ENCODE results near the gene ERFE.
"Not testable (repeated sequence)": the region's sequence is repeated elsewhere in the genome, so short reads cannot be mapped to it uniquely, and the experiment has no call there.

Gene ERFE, protein sequence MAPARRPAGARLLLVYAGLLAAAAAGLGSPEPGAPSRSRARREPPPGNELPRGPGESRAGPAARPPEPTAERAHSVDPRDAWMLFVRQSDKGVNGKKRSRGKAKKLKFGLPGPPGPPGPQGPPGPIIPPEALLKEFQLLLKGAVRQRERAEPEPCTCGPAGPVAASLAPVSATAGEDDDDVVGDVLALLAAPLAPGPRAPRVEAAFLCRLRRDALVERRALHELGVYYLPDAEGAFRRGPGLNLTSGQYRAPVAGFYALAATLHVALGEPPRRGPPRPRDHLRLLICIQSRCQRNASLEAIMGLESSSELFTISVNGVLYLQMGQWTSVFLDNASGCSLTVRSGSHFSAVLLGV

DNA sequence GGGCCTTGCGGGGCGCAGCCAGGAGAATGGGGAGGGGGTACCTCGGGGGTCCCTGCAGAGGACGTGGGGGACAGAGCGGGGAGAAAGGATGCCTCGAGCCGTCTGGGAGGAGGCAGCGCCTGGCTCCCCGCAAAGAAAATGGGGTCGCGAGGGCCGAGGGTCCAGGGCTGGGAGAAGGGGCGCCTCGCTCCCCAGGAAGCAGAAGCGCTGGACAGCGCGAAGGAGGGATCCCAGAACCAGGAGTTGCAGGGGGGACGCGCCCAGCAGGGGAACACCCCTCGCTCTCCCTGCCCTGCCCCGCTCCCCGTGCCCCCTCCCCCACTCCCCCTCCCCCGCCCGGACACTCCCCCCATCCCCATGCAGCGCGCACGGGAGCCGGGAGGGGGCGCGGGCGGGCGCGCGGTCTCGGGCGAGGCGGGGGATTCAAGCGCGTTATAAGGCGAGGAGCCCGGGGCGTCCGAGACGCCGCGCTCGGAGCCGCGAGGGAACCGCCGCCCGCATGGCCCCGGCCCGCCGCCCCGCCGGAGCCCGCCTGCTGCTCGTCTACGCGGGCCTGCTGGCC, at the start of gene ERFE:
TSS of gene ERFE (plus strand) at position 462 of the 562 bp plus-strand sequence. CDS start at position 500, 38 bp downstream.
- no peak for DNase-seq (ENCODE audit: low read depth)

DNA sequence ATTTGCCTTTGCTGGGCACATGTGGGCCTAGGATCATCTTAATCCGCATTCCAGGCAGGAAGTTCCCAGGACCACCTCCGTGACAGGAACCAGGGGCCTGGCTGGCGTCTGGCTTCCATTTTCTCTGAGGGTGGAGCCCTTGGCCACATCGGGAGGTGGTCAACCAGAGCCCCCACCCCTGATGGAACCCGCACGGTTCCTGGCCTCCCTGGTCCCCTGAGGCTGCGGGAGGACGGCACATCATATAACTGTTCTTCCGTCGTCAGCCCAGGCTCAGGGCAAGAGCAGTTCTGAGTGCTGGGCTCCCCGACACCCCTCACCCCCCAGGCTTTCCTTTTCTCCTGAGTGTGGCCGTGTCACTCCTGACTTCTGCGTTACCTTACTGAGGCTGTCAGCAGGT, 45.2 kb upstream of the ERFE start:
- no peak for DNase-seq (ENCODE audit: low read depth)

DNA sequence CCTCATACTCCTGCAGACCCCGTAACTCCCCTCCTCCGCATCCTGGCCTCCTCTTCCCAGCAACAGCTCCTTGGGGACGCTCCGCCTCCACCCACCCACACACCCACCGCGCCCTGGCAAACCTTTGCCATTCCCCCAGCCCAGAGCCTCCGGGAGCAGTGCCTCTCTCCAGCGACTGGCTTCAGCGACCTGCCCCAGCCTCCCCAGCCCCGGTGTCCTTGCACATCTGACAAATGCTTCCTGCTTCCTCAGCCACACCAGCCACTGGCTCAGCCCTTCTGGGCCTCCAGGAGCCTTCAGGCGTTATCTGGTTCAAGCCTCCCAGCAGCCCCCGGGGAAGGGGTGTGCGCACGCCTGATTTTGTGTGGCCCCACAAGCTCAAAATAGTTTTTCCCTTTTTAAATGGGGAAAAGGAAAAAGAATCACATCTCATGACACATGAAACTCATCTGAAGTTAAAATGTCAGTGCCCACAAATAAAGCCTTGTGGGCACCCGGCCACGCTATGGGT, 44.4 kb upstream of the ERFE start:
- DNase-seq (ENCODE audit: low read depth): no peak

DNA sequence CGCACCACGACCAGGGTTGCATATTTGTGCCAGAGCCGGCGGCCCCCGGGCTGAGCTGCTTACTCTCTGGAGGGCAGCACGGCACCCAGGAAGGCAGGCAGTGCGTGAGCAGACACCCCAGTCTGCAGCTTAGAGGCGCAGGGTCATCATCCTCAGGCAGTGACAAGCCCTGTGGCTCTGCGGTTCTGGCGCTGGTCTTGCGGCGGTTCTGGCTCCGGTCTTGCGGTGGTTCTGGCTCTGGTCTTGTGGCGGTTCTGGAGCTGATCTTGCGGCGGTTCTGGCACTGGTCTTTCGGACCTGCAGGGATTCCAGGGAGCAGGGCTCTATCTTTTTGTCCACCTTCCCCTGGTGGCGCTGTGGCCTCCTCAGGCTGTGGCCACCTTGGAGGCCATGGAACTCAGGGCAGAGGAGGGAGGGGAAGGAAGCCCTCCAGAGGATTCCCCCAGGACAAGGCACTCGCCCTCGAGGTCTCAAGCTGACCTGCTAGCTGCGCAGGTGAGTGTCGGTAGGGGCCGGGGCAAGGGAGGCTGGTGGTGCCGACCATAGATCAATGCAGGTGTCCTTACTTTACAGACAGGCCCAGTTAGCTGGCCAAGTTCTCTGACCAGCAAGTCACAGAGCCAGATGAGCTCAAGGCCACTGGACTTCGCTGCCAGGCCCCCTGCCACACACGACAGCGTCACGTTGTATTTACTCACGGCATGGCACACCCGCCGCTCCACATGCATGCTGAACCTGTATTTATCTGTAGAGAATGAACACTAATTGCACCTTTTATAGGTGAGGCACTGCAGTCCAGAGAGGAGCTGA, 43.7 kb upstream of the ERFE start:
- DNase-seq (ENCODE audit: low read depth): no peak

DNA sequence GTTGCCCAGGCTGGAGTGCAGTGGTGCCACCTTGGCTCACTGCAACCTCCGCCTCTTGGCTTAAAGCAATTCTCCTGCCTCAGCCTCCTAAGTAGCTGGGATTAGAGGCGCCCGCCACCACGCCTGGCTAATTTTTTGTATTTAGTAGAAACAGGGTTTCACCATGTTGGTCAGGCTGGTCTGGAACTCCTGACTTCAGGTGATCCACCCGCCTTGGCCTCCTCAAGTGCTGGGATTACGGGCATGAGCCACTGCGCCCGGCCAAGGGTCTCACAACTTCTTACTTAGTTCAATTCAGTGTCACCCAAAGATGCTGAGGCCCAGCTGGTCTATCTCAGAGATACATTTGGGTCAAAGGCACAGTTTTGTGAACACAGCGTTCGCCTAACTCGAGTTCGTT, 43.1 kb upstream of the ERFE start:
- DNase-seq (ENCODE audit: low read depth): not testable (repeated sequence)

DNA sequence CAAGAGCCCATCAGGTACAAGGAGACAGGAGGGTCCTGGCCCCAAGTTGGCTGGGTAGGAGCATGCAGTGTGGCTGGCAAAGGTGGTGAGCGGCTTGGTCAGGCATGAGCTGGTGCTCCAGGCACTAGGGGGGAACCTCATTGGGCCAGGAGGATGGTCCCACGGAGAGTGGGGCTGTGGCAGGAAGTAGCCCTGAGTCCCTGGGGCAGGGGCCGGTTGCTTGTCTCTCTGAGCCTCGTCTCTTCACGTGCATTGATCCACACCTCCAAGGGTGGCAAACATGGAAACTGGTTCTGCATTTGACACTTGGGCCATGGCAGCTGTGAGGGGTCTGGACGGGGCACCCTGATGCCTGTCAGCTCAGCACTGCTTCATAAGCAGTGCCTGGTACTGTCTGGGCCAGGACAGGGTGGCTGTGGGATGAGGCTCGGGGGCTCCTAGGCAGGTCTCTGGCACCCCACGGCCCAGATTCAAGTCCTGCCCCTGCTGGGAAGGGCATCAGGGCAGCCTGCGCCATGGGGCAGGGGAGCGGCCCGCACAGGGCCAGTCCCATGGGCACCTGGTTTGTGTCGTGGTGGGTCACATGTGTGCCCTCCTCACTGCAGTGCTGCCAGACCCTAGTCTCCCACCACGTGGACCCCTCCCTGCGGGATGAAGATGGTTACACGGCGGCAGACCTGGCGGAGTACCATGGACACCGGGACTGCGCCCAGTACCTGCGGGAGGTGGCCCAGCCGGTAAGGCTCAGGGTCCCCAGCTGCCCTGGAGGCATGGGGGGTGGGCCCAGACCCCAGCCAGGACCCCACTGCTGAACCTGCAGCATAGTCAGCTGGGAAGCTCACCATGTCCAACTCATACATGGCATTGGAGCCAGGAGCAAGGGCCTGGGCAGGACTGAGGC, 42.2 kb upstream of the ERFE start:
- DNase-seq (ENCODE audit: low read depth): no peak

DNA sequence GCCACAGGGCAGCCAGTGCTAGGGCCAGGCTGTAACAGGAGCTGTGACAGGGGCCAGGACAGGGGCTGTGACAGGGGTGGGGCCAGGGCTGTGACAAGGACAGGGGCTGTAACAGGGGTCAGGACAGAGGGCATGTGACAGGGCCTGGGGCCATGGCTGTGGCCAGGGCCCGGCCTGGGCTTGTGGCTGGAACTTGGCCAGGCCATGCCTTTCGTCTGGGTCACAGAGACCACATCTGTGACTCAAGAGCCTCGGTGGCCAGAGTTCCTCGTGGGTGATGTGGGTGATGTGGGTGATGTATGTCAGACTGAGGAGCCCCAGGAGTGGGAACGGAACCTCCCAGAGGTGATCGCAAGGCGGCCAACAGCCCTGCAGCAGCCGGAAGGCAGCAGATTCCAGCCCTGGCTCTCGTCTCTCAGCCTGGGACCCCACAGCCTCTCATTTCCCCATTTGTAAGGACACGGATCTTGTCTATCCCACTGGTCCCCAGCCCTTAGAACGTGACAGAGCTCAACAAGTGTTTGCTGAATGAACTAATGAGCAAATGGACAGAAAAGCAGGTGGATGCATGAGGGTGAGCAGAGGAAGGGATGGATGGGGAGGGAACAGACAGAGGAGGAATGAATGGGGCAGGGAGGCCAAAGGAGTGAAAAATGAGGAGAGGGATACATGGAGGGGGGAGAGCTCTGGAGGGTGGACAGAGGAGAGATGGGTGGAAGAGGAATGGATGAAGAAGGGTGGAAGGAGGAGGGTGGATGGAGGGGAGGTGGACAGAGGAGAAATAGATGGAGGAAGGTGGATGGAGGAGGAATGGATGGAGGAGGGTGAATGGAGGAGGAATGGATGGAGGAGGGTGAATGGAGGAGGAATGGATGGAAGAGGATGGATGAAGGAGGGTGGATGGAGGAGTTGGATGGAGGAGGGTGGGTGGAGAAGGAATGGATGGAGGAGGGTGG, 41.3 kb upstream of the ERFE start:
- no peak for DNase-seq (ENCODE audit: low read depth)

DNA sequence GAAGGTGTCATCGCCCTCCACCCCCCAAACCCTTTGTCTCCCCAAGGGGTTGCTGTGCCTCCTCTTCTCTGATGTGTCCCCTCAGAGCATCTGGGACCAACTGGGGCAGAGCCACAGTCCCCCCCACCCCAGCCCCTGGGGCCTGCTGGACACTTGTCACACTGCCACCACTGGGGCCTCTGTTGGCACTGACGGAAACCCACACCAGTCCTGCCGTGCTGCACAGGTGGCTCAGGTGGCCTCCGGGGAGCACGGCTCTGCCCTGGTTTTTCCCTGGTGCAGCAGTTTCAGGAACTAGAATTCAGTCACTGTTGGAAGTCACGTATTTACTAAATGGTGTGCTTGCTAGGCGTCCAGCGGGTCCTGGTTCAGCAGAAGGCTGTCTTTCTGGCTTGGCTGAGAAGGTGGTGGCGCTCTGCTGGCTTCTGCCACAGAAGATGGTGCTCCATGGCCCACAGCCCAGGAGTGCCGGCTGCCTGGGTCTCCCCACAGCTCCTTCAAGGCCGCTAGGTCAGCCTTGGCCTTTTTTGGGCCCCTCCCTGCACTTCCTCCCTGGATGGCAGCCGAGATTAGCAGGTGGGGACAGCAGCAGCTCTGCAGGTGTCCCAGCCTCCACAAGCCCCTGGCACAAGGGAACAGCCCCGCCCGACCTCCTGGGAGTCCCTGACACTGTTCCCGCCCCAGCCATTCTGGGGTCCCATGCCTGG, 38.9 kb upstream of the ERFE start:
- no peak for DNase-seq (ENCODE audit: low read depth)

DNA sequence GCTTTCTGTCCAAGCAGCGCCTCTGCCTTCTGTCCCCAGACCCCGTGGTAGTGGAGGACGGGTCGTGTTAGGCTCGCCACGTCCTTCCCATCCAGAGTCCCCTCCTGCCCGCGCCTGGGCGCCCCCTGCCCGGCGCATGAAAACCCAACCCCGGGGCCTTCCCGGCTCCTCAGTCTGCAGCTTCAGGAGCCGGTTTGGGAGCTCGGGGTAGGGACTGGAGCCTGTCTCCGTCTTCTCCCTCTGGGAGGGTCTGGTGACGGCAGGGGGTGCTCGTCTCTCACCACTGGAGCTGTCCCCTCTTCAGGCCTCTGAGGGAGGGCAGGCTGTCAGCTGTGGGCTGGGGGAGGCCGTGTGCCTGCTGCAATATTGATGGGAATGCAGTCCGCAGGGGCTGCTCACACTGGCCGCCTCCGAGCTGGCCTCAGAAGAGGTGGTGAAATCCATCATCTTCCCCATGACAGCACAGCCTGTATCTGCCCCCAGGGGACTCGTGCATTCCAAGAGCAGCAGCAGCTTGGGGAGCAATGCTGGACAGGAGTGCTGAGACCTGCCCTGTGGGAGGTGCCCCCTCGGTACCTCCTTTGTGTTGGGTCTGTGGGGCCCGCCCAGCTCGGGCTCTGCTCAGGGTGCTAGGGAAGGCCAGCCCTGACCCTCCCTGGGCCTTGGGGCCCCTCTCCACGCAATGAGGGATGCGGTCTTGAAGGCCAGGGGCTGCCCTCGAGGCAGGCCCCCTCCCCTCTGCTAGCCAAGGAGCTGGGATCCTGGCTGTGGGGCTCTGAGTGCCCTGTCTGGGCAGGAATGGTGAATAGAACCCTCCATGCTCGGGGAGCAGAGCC, 38.1 kb upstream of the ERFE start:
- no peak for DNase-seq (ENCODE audit: low read depth)

DNA sequence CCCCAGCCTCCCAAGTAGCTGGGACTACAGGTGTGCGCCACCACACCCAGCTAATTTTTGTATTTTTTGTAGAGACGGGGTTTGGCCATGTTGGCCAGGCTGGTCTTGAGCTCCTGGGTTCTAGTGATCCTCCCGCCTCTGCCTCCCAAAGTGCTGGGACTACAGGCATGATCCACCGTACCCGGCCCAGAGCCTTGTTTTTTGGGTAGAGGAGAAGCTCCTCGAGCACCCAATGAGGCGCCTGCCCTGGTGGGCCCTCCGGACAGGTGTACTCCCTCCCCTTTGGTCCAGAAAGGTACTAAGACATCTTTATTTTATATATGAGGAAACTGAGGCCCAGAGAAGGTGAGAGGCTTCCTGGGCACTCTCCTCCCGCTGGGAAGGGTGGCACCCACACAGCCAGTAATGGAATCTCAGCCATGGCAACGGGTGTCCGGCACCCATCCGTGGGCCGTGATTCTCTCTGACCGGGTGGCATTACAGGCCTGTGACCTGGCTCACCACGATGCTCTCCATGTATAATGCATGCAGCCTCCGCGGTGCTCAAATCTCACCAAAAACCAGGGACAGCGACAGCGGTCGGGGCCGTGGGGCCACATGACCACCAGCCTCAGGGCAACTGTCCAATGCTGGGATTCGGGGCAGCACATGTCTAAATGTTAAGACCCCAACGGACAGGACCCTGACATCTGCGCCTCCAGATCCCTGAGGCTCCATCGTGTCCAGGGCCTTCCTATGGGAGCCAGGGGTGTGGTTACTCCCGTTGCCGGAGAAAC, 37.1 kb upstream of the ERFE start:
- no peak for DNase-seq (ENCODE audit: low read depth)

DNA sequence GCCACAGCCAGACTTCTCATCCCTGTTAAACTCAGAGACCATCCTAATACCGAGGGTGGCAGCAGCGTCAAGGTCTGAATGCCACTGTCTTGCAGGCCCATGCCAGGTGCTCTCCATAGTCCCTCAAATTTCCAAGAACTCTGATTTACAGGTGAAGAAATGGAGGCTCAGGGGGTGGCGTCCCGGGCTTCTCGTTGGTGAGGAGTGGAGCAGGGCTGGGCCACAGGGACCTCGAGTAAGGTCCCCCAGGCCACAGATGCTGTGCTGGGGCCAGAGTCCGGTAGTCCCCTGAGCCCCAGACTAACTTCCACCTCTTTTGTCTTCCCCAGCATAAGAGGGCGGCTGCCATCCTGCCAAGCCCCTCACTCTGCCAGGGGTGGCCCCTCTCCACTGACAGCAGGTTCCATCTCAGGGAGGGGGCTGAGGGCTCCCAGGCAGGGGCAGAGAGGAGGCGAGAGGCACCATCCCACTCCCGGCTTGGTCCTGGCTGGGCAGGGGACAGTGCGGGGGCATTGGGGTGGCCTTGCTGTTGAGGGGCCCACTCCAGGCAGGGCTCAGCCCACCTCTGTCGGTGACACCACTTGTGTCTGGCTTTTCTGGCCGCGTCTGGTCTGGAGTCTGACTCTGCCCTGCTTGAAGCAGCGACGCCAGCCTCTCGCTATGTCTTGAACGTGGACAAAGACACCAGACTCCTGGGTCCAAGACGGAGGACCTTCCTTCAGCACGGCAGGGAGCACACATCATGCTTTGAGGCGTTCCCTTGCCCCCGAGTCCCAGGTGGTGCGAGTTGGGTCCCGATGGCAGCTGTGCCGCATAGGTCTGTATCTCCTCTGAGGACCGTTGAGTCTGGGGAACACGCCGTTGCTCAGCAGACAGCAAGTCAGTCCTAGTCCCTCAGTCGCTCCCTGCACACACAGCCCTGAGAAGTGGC, 36.2 kb upstream of the ERFE start:
- no peak for DNase-seq (ENCODE audit: low read depth)

DNA sequence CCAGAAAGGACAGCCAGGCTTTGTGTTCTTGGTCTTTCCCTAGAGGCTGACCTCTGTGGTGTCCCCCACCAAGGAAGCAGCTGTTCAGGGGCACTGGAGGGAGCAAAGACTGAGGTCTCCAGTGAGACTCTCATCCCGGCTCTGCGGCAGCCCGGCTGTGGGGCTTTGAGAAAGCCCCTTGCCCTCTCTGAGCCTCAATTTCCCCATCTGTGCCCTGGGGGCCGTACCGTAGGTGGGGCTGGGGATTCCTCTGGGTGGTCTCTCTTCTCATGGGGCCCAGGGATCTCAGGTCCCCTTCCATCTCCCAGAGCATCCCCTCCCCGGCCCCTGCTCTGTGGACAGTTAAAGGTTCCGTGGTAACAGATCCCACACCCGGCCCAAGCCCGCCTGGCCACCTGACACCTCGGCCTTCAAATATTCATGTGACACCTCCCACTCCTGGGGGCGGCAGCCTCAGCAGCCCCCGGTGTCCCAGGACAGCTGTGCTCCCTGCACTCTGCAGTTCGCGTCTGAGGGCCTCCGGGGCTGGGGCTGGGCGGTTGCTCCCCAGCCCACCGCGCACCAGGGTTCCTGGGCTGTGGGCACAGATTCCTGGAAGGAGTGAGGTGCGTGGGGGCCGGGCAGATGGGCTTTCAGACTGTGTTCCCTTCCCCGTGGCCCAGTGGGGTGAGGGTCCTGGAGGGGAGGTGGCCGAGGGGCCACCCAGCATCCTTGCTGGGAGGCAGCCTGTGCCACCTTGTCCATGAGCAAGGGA, 35.4 kb upstream of the ERFE start:
- DNase-seq (ENCODE audit: low read depth): no peak

DNA sequence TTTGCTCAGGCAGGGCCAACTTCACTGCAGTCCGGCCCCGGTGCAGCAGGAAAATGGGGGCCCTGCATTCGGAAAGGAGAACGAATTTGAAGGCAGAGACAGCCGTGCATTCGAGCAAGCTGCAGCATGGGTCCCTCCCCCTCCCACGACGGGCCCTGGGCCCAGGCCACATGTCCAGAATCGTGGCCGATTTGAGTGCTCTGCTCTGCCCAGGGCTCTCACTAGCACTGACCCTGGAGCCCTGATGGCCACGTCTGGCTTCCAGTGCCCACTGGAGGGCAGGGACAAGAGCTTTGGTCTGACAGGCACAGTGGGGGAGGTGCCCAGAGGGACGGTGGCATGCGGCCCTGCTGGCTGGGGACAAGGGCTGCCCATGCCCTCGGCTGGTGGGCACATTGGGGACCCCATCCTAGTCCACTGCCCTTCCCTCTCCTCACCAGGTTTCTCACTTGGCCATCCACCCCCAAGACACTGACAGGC, 34.7 kb upstream of the ERFE start:
- DNase-seq (ENCODE audit: low read depth): no peak

DNA sequence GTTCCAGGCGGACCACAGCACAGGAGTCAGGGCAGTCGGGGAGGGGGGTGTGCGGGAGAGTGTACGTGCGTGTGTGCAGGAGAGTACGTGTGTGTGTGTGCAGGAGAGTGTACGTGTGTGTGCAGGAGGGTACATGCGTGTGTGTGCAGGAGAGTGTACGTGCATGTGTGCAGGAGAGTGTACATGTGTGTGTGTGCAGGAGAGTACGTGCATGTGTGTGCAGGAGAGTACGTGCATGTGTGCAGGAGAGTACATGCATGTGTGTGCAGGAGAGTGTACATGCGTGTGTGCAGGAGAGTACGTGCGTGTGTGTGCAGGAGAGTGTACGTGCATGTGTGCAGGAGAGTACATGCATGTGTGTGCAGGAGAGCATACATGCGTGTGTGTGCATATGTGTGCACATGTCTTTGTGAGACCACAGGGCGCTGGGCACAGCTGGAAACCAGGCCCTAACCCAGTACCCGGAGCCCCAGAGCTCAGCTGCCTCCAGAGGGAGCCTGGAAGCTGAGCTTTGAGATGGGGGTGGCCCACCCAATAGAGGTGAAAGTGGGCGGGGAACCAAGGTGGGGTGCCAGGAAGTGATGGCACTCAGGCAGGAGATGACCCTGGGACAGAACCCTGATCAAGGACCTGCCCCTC, 34.2 kb upstream of the ERFE start:
- no peak for DNase-seq (ENCODE audit: low read depth)

DNA sequence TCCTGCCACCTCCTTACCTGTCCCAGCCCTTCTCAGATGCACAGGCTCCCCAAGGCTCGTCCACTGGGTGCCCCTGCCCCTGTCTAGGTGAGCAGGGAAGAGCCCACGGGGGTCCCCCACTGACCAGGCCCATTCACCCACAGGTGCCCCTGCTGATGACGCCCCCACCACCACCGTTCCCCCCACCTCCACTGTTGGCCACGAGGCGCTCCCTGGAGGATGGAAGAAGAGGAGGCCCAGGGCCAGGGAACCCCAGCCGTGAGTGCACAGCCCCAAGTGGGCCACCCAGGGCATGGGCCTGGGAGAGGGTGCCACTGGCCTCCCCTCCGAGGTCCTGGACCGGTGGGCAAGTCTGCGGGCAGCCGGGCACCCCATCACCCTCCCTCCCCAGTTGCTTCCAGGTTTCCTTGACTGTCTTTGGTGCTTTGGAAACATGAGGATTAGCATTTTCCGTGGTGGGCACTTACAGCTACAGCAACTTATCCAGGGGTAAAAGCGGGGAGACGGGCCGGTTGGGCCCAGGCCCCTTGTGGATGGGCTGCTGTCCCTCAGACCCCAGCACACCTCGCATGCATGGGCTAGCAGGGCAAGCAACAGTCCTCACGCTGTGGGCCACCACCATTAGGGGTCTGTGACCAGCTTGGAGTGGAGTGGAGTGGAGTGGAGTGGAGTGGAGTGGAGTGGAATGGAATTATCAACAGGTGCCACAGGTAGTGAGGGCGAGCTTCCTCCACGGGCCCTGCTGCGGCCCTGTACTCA, 33.5 kb upstream of the ERFE start:
- no peak for DNase-seq (ENCODE audit: low read depth)
